Adipose tissue (tissue), 3 donors: ENCODE results near the gene SIRT5. TPM values are rescaled to one million over a fixed set of nuclear protein-coding genes. Genes with fewer than 3 reads are reported as not detected.

Experiments
- H3K27ac ChIP-seq: one replicate; pipeline ENCODE4 v1.5.1; 2013; ENCODE audit warnings: low read depth, low read length
- WGBS, 3 donors: extraction: QIAGEN DNeasy Blood & Tissue Kit; methylation state at CpG; one replicate each; pipeline ENCODE4 v1.1.7; 2013; 5-methylcytosine and 5-hydroxymethylcytosine counted together
- polyA plus RNA-seq, 3 donors: library from polyadenylated mRNA; stranded (reverse); fragments of 200-250 nt; gene quantifications; one replicate each; pipeline ENCODE4 v1.2.3, GENCODE V29; 2013
- donor health status: healthy with polysubstance abuse.
- donor health status: Bipolar disorder and iron deficiency.
- donor health status: healthy.

SIRT5 gene
- polyA plus RNA-seq, 3 donors: 3.7 to 8.1 (median 5.9) TPM

DNA sequence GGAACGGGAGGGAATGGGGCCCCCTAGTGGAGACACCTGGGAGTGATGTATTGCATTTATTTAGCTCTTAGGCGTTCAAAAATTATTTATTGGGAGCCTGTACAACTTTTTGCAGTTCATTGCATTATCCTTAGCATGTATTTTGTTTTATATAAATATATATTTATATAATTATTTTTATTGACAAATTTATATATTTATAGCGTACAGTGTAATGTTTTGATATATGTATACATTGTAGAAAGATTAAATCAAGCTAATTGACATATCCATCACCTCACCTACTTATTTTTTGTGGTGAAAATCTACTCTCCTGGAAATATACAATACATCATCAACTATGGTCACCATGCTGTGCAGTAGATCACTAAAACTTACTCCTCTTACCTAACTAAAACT lies 975 bp downstream of the SIRT5 start:
- peak overlapping the region; percentile 94 for H3K27ac ChIP-seq
- 17 to 31% (median 28%) methylated on average over 3 of the region's 3 CpGs for WGBS, 3 donors

DNA sequence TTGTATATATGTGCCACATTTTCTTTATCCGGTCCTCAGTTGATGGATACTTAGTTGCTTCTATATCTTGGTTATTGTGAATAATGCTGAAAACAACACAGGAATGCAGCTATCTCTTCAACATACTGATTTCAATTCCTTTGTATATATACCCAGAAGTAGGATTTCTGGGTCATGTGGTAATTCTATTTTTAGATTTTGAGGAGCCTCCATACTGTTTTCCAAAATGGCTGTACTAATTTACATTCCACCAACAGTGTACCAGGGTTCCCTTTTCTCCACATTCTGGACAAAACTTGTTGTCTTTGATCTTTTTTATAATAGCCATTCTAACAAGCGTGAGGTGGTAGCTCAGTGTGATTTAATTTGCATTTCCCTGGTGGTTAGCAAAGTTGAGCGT lies 1.6 kb downstream of the SIRT5 start:
- WGBS, 3 donors: 89 to 96% (median 91%) methylated on average over 3 of the region's 3 CpGs
- H3K27ac ChIP-seq: no peak overlapping the region

DNA sequence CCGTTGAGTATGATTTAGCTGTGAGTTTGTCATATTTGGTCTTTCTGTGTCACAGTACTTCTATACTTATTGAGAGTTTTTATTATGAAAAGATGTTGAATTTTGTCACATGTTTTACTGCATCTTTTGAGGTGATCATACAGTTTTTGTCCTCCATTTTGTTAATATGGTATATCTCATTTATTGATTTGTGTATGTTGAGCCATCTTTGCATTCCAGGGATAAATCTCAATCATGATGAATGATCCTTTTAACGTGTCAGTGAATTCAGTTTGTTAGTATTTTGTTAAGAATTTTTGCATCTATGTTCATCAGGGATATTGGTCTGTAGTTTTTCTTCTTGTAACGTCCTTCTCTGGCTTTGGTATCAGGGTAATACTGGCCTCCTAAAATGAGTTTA lies 3.5 kb downstream of the SIRT5 start:
- H3K27ac ChIP-seq: no peak overlapping the region
- WGBS, 3 donors: 88 to 93% (median 90%) methylated on average over 3 of the region's 3 CpGs

DNA sequence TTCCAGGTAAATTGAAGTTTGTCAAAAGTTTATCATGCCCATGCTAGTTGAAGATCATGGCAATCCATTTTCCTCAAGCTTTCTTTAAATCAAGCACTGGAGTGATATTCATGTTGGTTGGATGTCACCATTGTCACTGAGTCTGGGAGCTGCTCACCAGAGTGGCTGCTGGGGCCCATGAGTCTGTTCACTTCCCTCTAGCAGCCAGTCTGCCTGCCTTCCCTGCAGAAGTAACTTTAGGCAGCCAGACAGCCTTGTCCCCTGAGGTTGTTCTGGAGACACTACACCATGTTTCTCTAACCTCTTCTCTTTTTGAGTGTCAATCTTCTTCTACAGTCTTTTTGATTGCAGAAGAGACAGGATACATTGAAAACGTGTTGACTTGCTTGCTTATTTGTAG lies 5.5 kb downstream of the SIRT5 start:
- no peak overlapping the region for H3K27ac ChIP-seq
- 49 to 73% (median 63%) methylated on average over 1 of the region's 1 CpG for WGBS, 3 donors

DNA sequence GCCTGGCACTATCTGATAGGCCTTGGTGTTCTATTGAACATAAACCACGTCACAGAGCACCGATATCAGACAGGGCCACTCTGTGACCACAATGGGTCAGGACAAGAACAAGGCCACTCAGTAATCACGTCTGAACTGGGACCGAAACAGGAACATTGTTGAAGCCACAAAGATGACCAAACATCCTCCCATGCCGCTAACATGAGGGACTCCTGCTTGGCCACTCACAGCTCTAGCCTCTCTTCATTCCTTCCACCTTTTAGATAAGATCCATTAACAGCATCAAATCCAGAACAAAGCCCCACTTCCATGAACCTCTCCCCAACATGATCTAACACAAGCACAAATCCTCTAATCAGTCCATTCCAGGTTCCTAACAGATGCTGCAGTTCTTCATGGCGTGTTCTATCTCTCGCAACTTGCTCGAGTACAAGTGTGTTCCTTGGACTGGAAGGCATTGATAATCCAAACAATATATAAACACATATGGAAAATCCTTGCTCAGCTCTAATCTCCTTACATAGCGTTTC lies 7.4 kb downstream of the SIRT5 start:
- 68 to 90% (median 75%) methylated on average over 9 of the region's 9 CpGs for WGBS, 3 donors
- H3K27ac ChIP-seq: no peak overlapping the region

DNA sequence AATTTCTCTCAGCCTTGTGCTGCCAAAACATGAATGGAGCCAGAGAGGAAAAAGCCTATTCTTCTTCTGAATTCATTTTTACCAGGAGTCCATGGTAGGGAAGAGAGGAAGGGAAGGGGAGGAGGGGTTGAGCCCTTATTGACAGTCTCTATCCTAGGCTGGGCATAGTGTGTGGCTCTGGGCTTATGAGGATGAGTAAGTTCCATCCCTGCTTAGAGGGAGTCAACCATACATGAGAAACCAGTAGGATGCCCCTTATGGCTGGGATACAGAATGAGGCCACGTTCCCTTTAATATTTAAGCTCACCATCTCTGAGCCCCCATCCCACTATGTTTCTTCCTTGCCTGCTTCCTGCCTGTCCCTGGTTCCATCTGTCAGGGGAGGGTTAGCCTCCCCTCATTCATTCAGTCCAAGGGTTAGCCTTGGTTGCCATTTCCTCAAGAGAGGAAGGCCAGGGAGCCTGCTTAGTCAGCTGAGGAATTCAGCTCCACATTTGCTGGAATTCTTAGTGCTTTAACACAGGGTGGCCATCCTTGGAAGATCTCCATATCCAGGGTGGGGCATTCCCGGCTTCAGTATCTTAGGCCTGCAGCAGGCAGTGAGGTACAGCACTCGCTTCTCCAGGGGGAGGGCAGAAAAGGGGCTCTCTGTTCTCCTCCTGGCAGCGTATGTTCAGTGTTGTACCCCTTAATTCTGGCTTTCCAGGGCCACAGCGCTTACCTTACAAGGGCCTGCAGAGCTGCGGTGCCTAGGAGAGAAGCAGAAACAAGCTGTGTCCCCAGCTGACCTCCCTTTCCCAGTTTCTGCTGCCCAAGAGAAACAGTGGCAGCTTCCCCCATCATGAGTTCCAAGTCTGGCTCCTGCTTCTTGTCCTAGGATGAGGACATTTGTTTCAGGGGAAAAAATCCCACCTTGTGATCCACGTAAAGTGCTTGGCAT lies 12.5 kb downstream of the SIRT5 start:
- 93 to 96% (median 95%) methylated on average over 7 of the region's 7 CpGs for WGBS, 3 donors
- no peak overlapping the region for H3K27ac ChIP-seq

DNA sequence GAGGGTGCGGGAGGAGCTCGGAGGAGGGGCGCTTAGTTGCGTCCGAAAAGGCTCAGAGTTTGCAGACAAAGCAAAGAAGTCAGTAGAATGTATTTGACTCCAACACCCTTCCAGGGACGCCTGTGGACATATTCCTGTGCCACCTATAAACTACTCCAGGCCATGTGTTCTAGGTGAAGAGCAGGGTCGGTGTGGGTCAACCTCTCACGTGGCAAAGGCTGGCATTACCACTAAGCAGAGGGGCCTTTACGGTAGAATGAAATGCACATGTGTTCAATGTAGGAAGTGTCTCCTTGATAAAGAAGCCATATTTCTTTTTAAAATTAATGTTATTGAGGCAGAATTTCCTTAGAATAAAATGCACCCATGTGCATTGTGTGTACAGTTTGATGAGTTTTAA lies 15.4 kb downstream of the SIRT5 start:
- no peak overlapping the region for H3K27ac ChIP-seq
- WGBS, 3 donors: 92 to 96% (median 93%) methylated on average over 9 of the region's 9 CpGs

DNA sequence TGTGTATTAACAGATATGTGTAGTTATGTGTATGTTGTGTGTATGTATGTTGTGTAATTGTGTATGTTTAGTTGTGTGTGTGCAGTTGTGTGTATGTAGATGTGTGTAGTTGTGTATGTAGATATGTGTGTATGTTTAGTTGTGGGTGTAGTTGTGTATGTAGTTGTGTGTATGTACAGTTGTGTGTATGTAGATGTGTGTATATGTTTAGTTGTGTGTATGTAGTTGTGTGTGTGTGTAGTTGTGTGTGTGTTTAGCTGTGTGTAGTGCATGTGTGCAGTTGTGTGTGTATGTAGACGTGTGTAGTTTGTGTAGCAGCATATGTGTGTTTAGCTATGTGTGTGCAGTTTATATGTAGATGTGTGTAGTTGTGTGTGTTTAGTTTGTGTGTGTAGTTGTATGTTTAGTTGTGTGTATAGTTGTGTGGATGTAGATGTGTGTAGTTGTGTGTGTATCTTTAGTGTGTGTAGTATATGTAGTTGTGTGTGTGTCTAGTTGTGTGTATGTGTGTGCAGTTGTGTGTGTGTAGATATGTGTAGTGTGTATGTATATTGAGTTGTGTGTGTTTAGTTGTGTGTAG lies 16.3 kb downstream of the SIRT5 start:
- H3K27ac ChIP-seq: no peak overlapping the region
- WGBS, 3 donors: 88 to 97% (median 92%) methylated on average over 1 of the region's 1 CpG

DNA sequence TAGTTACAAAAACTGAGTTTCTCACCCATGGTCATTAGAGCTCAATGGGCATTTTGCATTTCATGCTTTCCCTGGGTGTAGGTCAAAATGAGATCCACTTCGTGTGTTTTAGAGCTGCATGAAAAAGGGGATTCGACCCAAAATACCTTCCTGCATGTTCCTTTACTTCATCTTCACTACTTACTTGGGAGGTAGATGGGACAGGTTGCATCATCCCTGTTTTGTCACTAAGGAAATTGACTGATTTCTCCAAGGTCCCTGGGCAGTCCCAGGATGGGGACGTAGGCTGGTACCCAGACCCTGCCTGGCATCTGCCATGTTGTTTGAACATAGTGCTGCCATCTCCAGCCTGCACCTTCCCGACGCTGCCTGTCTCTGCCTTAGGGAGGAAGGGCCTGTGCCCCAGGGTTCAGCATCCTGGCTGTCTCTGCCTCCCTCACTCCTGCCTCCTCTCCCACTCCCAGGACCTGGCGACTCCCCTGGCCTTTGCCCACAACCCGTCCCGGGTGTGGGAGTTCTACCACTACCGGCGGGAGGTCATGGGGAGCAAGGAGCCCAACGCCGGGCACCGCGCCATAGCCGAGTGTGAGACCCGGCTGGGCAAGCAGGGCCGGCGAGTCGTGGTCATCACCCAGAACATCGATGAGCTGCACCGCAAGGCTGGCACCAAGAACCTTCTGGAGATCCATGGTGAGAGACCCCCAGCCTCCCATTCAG lies 17.0 kb downstream of the SIRT5 start:
- no peak overlapping the region for H3K27ac ChIP-seq
- 92 to 96% (median 94%) methylated on average over 21 of the region's 21 CpGs for WGBS, 3 donors

DNA sequence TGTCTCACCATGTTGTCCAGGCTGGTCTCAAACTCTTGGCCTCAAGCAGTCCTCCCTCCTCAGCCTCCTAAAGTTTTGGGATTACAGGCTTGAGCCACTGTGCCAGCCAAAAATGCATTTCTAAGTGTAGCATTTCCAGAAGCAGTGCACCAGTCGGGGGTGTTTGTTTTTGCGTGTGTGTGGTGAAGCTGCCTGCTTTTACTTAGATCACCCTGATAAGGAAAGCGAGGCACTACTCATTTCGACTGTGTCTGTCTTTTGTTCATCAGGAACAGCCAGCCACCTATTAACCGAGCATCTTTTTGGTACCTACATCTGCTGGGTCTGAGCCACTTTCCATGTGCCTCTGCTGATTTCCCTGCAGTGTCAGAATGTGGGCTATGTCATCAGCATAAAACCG lies 18.7 kb downstream of the SIRT5 start:
- 82 to 90% (median 88%) methylated on average over 6 of the region's 6 CpGs for WGBS, 3 donors
- no peak overlapping the region for H3K27ac ChIP-seq

DNA sequence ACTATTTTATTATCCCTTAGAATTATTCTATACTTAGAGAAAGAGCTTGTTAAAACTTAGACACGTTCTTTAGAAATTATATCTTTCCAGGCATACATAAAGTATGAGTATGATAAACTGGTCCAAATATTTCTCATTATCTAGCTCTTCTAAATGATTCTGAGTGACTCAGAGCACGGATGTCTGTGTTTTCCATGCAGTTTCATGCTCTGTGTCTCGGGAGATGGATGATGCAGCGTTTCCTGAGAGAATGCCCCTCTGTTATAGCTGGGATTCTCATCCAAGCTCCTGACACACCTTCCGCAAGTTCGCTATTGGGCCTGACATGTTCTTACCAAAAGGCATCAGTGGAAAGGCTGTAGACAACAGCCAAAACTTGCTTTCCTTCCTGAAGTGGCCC lies 19.3 kb downstream of the SIRT5 start:
- H3K27ac ChIP-seq: no peak overlapping the region
- 89 to 91% (median 91%) methylated on average over 6 of the region's 6 CpGs for WGBS, 3 donors

DNA sequence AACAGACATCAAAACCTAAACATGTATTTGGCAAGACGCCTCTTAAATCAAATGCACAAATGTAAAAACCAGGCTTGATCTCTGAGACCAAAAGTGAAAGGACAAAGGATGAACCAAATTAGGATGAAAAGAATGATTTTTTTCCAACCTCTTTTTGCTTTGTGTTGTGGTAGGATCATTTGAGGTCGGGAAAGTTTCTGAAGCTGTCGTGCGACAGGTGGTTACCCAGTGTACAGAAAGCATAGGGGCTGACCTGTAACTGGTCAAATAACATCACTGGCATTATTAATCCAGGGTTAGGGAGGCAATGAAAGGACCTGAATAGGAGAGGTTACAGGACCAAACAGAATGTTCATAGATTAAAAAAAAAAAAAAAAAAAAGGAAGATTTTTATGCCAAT lies 22.7 kb downstream of the SIRT5 start:
- H3K27ac ChIP-seq: no peak overlapping the region
- 95 to 96% (median 95%) methylated on average over 4 of the region's 4 CpGs for WGBS, 3 donors

DNA sequence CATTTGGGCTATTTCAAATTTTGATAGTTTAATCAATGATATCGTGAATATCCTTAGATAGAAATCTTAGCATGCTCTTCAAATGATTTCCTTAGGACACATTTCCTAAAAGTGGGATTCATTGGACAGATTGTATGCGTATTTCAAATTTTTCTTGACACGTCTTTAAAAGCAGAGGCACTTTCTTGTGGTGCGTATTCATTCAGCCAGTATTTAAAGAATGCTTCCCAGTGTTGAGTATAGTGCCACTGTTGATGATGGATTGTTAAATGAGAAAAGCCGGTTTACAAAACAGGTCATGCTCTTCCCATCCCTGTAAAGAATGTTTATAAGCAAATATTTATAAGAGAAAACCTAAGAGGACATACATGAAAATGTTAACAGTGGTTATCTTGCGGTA lies 25.6 kb downstream of the SIRT5 start:
- WGBS, 3 donors: 92 to 95% (median 94%) methylated on average over 6 of the region's 6 CpGs
- H3K27ac ChIP-seq: no peak overlapping the region

DNA sequence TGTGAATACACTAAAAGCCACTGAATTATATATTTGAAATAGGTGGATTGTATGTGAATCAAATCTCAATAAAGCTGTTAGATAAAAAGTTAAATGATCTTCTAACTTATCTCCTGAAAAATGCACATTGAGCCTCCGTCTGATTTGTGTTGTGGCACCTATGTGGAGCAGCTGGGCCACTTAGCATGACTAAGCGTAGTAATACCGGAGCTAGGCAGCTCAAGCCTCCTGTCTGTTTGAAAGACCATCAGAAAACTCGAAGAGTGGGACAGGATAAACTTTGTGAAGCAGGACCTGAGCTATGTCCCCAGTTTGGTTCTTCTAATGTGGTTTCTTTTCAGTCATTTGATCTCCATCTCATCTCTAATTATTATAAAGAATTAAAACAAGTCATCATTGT lies 29.7 kb downstream of the SIRT5 start:
- WGBS, 3 donors: 81 to 88% (median 88%) methylated on average over 4 of the region's 4 CpGs

DNA sequence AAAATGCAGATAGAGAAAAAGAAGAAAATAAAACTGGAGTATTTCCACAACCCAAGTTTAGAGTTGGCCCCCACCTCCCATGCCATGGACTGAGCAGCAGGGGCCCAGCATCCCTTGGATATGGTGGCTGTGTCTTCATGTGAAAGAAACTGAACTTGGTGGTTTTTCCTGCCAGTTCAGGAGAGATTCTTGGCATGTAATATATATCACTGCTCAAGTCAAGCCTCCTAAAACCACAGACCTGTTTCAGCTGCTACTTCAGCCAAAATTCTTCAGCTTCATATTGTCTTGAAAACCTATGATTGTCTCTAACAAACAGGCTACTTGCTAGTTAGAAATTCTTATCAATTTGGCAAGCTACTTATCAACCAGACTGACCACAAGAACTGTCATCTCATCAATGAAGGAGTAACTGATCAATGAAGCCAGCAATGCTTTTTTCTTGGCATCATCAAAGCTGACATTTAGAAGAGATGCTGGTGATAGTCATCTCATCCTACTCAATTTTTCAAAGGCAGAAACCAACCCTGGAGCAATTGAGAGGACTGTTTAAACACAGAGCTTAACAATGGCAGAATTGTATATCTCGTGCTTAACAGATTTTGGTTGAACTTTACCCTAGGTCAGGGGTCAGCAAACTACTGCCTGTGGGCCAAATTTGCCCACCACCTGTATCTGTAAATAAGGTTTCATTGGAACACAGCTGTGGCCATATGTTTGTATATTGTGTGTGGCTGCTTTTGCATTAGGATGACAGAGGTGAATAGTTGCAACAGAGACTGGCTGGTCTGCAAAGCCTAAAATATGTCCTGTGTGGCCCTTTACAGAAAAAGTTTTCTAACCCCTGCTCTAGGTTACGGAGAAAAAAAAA lies 30.4 kb downstream of the SIRT5 start:
- no peak overlapping the region for H3K27ac ChIP-seq
- 64 to 90% (median 83%) methylated on average over 2 of the region's 2 CpGs for WGBS, 3 donors

More for the DNA sequence above, 29.7 kb downstream of the SIRT5 start:
- H3K27ac ChIP-seq: no peak overlapping the region

DNA sequence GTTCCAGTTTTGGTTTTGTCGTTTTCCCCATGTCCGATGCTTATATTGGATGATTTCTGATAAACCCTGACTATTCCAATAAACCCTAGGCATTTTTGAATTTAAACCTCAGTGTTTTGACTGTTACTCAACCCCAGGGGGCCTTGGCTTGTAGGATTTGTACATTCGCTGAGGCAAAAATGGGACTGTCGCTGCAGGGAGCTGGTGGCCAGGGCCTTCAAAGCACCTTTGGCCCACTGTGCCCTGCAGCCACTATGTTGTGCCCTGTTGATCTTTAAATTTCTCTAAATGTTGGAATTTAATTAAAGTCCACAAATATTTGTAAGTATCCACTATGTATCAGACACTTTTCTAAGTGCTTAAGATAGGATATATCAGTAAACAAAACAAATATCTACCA lies 31.2 kb downstream of the SIRT5 start:
- WGBS, 3 donors: 87 to 95% (median 93%) methylated on average over 4 of the region's 4 CpGs
- H3K27ac ChIP-seq: no peak overlapping the region

DNA sequence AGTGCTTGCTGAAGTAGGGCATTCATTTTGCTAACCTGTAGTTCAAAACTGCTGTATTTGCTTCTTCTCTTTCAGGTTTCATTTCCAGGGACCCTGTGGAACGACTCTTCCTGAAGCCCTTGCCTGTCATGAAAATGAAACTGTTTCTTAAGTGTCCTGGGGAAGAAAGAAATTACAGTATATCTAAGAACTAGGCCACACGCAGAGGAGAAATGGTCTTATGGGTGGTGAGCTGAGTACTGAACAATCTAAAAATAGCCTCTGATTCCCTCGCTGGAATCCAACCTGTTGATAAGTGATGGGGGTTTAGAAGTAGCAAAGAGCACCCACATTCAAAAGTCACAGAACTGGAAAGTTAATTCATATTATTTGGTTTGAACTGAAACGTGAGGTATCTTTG lies 37.3 kb downstream of the SIRT5 start:
- 53 to 72% (median 59%) methylated on average over 4 of the region's 4 CpGs for WGBS, 3 donors
- H3K27ac ChIP-seq: no peak overlapping the region

DNA sequence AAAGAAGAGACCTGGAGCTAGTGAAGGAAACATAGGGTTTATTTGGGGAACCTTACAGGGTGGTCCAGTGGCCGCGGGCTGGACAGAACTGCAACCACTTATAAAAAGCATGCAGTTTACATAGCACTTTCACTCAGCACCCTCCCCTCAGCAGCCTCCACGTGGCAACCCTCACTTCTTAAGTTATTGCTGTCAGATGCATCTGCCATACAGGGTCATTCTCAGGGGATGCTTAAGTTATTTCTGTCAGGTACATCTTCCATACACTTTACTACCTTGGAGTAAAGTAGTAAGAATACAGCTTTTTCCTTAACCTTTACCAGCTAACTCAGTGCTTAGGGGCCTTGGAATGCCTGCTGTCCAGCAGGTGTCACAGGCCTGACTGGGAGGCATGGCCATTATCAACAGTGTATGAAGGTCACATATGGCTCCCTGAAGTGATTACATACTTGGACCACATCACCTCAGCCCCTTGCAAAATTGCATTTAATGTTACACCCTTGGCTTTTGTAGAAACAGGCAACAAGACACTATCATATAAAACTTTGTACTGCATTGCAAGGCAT lies 38.7 kb downstream of the SIRT5 start:
- WGBS, 3 donors: 58 to 80% (median 67%) methylated on average over 3 of the region's 3 CpGs
- no peak overlapping the region for H3K27ac ChIP-seq
